Activated CD4-positive, alpha-beta T cell treated with anti-CD3 and anti-CD28 coated beads for 48 hours (primary cell): ENCODE measurements around the gene AKAP6.
"Not testable (repeated sequence)": the region's sequence is repeated elsewhere in the genome, so short reads cannot be mapped to it uniquely, and the experiment has no call there.

ENCODE experiments used
- DNase-seq: peaks from one replicate; pipeline ENCODE4 v3.0.0-alpha.2; 2020

Gene AKAP6

GRCh38 chr14:32374155-32374554 is 45.1 kb downstream of the AKAP6 start:
- DNase-seq, result no peak

GRCh38 chr14:32375663-32376062 is 46.6 kb downstream of the AKAP6 start:
- DNase-seq, result no peak

GRCh38 chr14:32377046-32377646 is 48.0 kb downstream of the AKAP6 start:
- DNase-seq, result no peak

- DNase-seq, result no peak
Observed at GRCh38 chr14:32378284-32378683, 49.2 kb downstream of the AKAP6 start.

GRCh38 chr14:32379447-32379846 is 50.3 kb downstream of the AKAP6 start:
- DNase-seq, result no peak

GRCh38 chr14:32381869-32382268 is 52.8 kb downstream of the AKAP6 start:
- DNase-seq, result no peak

- DNase-seq, result no peak
Observed at GRCh38 chr14:32382704-32383103, 53.6 kb downstream of the AKAP6 start.

- DNase-seq, result no peak
Observed at GRCh38 chr14:32383364-32384009, 54.4 kb downstream of the AKAP6 start.

- DNase-seq, result no peak
Observed at GRCh38 chr14:32384464-32384863, 55.4 kb downstream of the AKAP6 start.

GRCh38 chr14:32387295-32387694 is 58.2 kb downstream of the AKAP6 start:
- not testable (repeated sequence) for DNase-seq

GRCh38 chr14:32393119-32393518 is 64.0 kb downstream of the AKAP6 start:
- no peak for DNase-seq

- DNase-seq, result no peak
Observed at GRCh38 chr14:32394038-32394437, 64.9 kb downstream of the AKAP6 start.

GRCh38 chr14:32396885-32397284 is 67.8 kb downstream of the AKAP6 start:
- DNase-seq, result no peak

- DNase-seq, result no peak
Observed at GRCh38 chr14:32397861-32398640, 69.0 kb downstream of the AKAP6 start.

- DNase-seq, result no peak
Observed at GRCh38 chr14:32399920-32400319, 70.8 kb downstream of the AKAP6 start.

GRCh38 chr14:32400480-32400879 is 71.4 kb downstream of the AKAP6 start:
- no peak for DNase-seq

GRCh38 chr14:32403021-32403420 is 73.9 kb downstream of the AKAP6 start:
- no peak for DNase-seq

- no peak for DNase-seq
Observed at GRCh38 chr14:32403688-32404087, 74.6 kb downstream of the AKAP6 start.

- DNase-seq, result no peak
Observed at GRCh38 chr14:32404784-32405573, 75.9 kb downstream of the AKAP6 start.

GRCh38 chr14:32405856-32406255 is 76.8 kb downstream of the AKAP6 start:
- DNase-seq, result no peak

GRCh38 chr14:32407130-32407529 is 78.0 kb downstream of the AKAP6 start:
- no peak for DNase-seq

- DNase-seq, result no peak
Observed at GRCh38 chr14:32408018-32408417, 78.9 kb downstream of the AKAP6 start.

- no peak for DNase-seq
Observed at GRCh38 chr14:32412103-32412502, 83.0 kb downstream of the AKAP6 start.
